Measurements from ENCODE around the gene BMF.

GRCh38 chr15:40114218-40114617 is 5.5 kb upstream of the BMF start:
- TF ChIP-seq CTCF (IDR thresholded peaks at IDR 0.05) (no peak), POLR2AphosphoS5 (IDR thresholded peaks at IDR 0.05) (no peak), POLR2A (IDR thresholded peaks at IDR 0.05) (no peak)

Measured in prostate gland (tissue), 2 donors.